Body of pancreas (tissue), 4 donors: Measurements from ENCODE around the gene EVX2.

ENCODE experiments used
- POLR2A ChIP-seq, 3 donors: fragments of 450-650 bp; IDR thresholded peaks; one replicate each; pipeline ENCODE4 v1.6.1; 2016; ENCODE audit warnings: antibody characterized with exemption in 3 of 3, mild to moderate bottlenecking in 2 of 3
- TF ChIP-seq, protein P1 (sequence below), 7 experiments: fragments of 450-650 bp in 4 of 7; fragments of 200-600 bp in 3 of 7; sonication (generic) in 3 of 7; IDR thresholded peaks; one replicate each; pipeline ENCODE4 v1.5.1; 2016 to 2019; ENCODE audit warnings: antibody characterized with exemption in 7 of 7

DNA sequence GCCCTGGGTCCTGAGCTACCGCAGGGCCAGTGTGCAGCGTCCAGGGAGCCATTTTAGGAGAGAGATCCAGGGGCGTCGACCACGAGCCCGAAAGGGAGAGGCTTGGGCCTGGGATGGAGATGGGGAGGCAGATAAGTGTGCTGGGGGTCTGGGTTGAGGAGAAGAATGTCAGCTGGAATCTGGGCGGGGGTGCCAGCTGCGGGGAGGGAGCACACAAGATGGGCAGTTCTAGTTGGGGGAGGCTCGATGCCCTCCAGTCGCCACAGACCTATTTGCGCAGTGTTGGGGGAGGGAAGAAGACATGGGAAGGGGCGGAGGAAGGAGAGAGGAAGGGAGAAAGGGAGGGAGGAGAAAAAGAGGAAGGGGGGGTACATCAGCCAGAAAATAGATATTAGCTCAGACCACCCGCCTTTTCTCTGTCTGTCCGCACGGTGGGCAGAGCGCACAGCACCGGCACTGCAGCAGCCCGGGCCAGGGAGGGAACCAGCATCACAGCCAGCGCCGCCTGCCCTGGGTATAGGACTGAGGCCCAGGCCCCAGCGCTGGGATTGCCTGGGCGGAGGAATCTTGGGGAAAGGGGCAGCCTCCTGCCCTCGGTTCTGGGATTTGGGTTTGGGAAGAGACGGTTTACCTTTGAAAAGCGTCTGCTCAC is 21.4 kb upstream of the EVX2 start:
- TF ChIP-seq, protein P1, sequence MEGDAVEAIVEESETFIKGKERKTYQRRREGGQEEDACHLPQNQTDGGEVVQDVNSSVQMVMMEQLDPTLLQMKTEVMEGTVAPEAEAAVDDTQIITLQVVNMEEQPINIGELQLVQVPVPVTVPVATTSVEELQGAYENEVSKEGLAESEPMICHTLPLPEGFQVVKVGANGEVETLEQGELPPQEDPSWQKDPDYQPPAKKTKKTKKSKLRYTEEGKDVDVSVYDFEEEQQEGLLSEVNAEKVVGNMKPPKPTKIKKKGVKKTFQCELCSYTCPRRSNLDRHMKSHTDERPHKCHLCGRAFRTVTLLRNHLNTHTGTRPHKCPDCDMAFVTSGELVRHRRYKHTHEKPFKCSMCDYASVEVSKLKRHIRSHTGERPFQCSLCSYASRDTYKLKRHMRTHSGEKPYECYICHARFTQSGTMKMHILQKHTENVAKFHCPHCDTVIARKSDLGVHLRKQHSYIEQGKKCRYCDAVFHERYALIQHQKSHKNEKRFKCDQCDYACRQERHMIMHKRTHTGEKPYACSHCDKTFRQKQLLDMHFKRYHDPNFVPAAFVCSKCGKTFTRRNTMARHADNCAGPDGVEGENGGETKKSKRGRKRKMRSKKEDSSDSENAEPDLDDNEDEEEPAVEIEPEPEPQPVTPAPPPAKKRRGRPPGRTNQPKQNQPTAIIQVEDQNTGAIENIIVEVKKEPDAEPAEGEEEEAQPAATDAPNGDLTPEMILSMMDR (IDR thresholded peaks at IDR 0.05) = no peak
- no peak for TF ChIP-seq POLR2A (IDR thresholded peaks at IDR 0.05)
